K562 (cell line): ENCODE measurements around the gene CCDC172. TPM values are rescaled to one million over a fixed set of nuclear protein-coding genes. Genes with fewer than 3 reads are reported as not detected.

Experiments used
- ATAC-seq: fragments of 200-7000 bp; cut with Tn5 transposase; 3 replicates; pipeline ENCODE4 v1.9.1; 2020; ENCODE audit warnings: moderate library complexity
- BruUV-seq: library from RNA; stranded (reverse); fragments of 400-500 nt; replicated peaks from 2 replicates; lab custom pipeline; 2021; lab: Mats Ljungman, UMichigan
- CTCF ChIA-PET: fragments of 300-600 bp; formaldehyde crosslinking; extraction: SDS; loops from one replicate; lab custom pipeline; 2021; ENCODE audit warnings: low intra/inter-chr PET ratio; lab: Yijun Ruan, JAX
- POLR2A ChIA-PET: fragments of 300-600, 350-650 bp; sonication (Branson Sonifier 250); formaldehyde crosslinking; extraction: SDS; loops from one replicate; lab custom pipeline; 2021; ENCODE audit warnings: antibody characterized with exemption, inconsistent platforms; lab: Yijun Ruan, JAX
- DNase-seq, 4 experiments: peaks; one replicate each; pipeline versions ENCODE4 v3.0.0 to v3.0.0-alpha.2; 2011 to 2018; ENCODE audit warnings: low spot score in 3 of 4, mixed read lengths in 3 of 4; ENCODE audit errors: extremely low read depth in 1 of 4
- FAIRE-seq: peaks from 2 replicates; lab custom pipeline; 2011; peaks lifted over from hg19 to GRCh38; lab: Jason Lieb, UNC
- H2AFZ ChIP-seq: 2 replicates; pipeline ENCODE4 v1.6.0; 2011; ENCODE audit warnings: low read depth, low read length, control low read depth, inconsistent platforms
- H3K27ac ChIP-seq: fragments of 200-600 bp; 3 replicates; pipeline ENCODE4 v1.8.0; 2011; ENCODE audit warnings: low read depth, mild to moderate bottlenecking, control low read depth, inconsistent platforms, low read length, moderate library complexity, mixed read lengths; ENCODE audit errors: extremely low read depth
- H3K27me3 ChIP-seq, 2 experiments: fragments of 300-600 bp in 1 of 2; 2 replicates in 1 of 2; 3 replicates in 1 of 2; pipeline versions ENCODE4 v1.6.0 to v1.8.0; 2011; ENCODE audit warnings: inconsistent platforms in 2 of 2, low read length in 2 of 2, mild to moderate bottlenecking in 1 of 2, mixed read lengths in 1 of 2, moderate library complexity in 1 of 2; ENCODE audit not compliant: control insufficient read depth in 2 of 2, insufficient read depth in 2 of 2
- H3K36me3 ChIP-seq: fragments of 300-600 bp; 3 replicates; pipeline ENCODE4 v1.8.0; 2011; ENCODE audit warnings: mild to moderate bottlenecking, low read length, inconsistent platforms; ENCODE audit not compliant: control insufficient read depth, insufficient read depth
- H3K4me1 ChIP-seq, 2 experiments: fragments of 200-600 bp in 1 of 2; replicated peaks in 1 of 2; 2 replicates in 1 of 2; 3 replicates in 1 of 2; pipeline versions ENCODE4 v1.5.1 to v1.8.0; 2011; ENCODE audit warnings: inconsistent platforms in 2 of 2, low read length in 2 of 2, mild to moderate bottlenecking in 1 of 2, mixed read lengths in 1 of 2, moderate library complexity in 1 of 2; ENCODE audit not compliant: control insufficient read depth in 2 of 2, insufficient read depth in 2 of 2
- H3K4me2 ChIP-seq: 2 replicates; pipeline ENCODE4 v1.6.1; 2011; ENCODE audit warnings: low read length, control low read depth, inconsistent platforms, mixed read lengths; ENCODE audit not compliant: insufficient read depth
- H3K4me3 ChIP-seq: fragments of 200-600 bp; sonication (generic), shearing (Covaris generic); 2 replicates; pipeline ENCODE4 v1.5.1; 2016; ENCODE audit warnings: control low read depth, inconsistent platforms
- H3K79me2 ChIP-seq: fragments of 200-600 bp; 3 replicates; pipeline ENCODE4 v1.8.0; 2011; ENCODE audit warnings: low read length, inconsistent platforms; ENCODE audit not compliant: control insufficient read depth, insufficient read depth
- H3K9ac ChIP-seq, 2 experiments: 2 replicates each; pipeline versions ENCODE4 v1.6.0 to v1.6.1; 2011; ENCODE audit warnings: low read depth in 2 of 2, low read length in 2 of 2, control low read depth in 1 of 2, inconsistent platforms in 1 of 2, mild to moderate bottlenecking in 1 of 2, mixed read lengths in 1 of 2; ENCODE audit not compliant: insufficient read depth in 1 of 2
- H3K9me1 ChIP-seq: one replicate; pipeline ENCODE4 v1.6.0; 2011; ENCODE audit warnings: inconsistent platforms, mild to moderate bottlenecking, low read length, moderate library complexity; ENCODE audit not compliant: control insufficient read depth, insufficient read depth
- H3K9me3 ChIP-seq: replicated peaks from 2 replicates; pipeline ENCODE4 v1.5.1; 2011; ENCODE audit warnings: low read depth, low read length, inconsistent platforms; ENCODE audit not compliant: control insufficient read depth, insufficient read depth
- H4K20me1 ChIP-seq: replicated peaks from 2 replicates; pipeline ENCODE4 v1.6.1; 2011; ENCODE audit warnings: low read length, inconsistent platforms, mixed read lengths; ENCODE audit not compliant: control insufficient read depth, insufficient read depth
- BDP1 ChIP-seq: IDR thresholded peaks from 3 replicates; pipeline ENCODE4 v1.6.1; 2011; ENCODE audit not compliant: insufficient read length, insufficient read depth
- CEBPG ChIP-seq, 3 experiments: fragments of 200-800 bp in 1 of 3; sonication (Bioruptor generic) in 1 of 3; sonication (generic) in 1 of 3; formaldehyde crosslinking in 1 of 3; IDR thresholded peaks in 2 of 3; conservative IDR thresholded peaks in 1 of 3; 2 replicates each; pipeline versions ENCODE4 v1.6.1 to v1.8.0; 2016 to 2022; ENCODE audit warnings: missing compliant biosample characterization in 2 of 3, missing genetic modification characterization in 2 of 3, mild to moderate bottlenecking in 1 of 3, missing genetic modification reagents in 1 of 3
- CLOCK ChIP-seq: fragments of 250-450 bp; sonication (Bioruptor Pico); IDR thresholded peaks from 2 replicates; pipeline ENCODE4 v1.4.0; 2020; ENCODE audit warnings: mild to moderate bottlenecking, moderate library complexity, borderline replicate concordance
- DIDO1 ChIP-seq: fragments of 450-650 bp; IDR thresholded peaks from 2 replicates; pipeline ENCODE4 v1.6.1; 2016; ENCODE audit warnings: low read depth, missing biosample characterization, missing genetic modification characterization
- GTF2E2 ChIP-seq: fragments of 200-800 bp; sonication (Bioruptor generic); IDR thresholded peaks from 2 replicates; pipeline ENCODE4 v1.6.1; 2016; ENCODE audit warnings: missing genetic modification characterization, missing compliant biosample characterization
- HNRNPK ChIP-seq: fragments of 200-400 bp; formaldehyde crosslinking; IDR thresholded peaks from one replicate; pipeline ENCODE4 v1.6.1; 2018; ENCODE audit warnings: mild to moderate bottlenecking, low read depth, low read length; ENCODE audit not compliant: poor library complexity, severe bottlenecking
- MLX ChIP-seq, 2 experiments: fragments of 450-650 bp in 1 of 2; sonication (generic) in 1 of 2; formaldehyde crosslinking; conservative IDR thresholded peaks; 2 replicates each; pipeline versions ENCODE4 v1.4.0 to v1.8.1; 2020 to 2022; ENCODE audit warnings: mild to moderate bottlenecking in 1 of 2, missing genetic modification reagents in 1 of 2
- MTF1 ChIP-seq: fragments of 250-450 bp; sonication (Bioruptor Pico); IDR thresholded peaks from 2 replicates; pipeline ENCODE4 v1.9.0; 2021; ENCODE audit warnings: moderate library complexity, mild to moderate bottlenecking, inconsistent platforms, borderline replicate concordance
- SIRT6 ChIP-seq: IDR thresholded peaks from one replicate; pipeline ENCODE4 v1.6.1; 2012; ENCODE audit warnings: low read depth, mild to moderate bottlenecking, control low read depth, inconsistent platforms, low read length, moderate library complexity
- TCF3 ChIP-seq: sonication (generic); formaldehyde crosslinking; IDR thresholded peaks from 2 replicates; pipeline ENCODE4 v1.4.0; 2020; ENCODE audit warnings: mild to moderate bottlenecking, missing genetic modification reagents
- TRIM24 ChIP-seq, 2 experiments: fragments of 450-650 bp; IDR thresholded peaks; 2 replicates each; pipeline ENCODE4 v1.6.1; 2016
- ZBTB12 ChIP-seq: fragments of 250-450 bp; sonication (Bioruptor Pico); IDR thresholded peaks from 2 replicates; pipeline ENCODE4 v1.4.0; 2020
- ZNF311 ChIP-seq: fragments of 250-450 bp; sonication (Bioruptor Pico); IDR thresholded peaks from 2 replicates; pipeline ENCODE4 v1.4.0; 2020; ENCODE audit warnings: mild to moderate bottlenecking, moderate library complexity
- ZNF740 ChIP-seq, 3 experiments: fragments of 200-800 bp in 1 of 3; sonication (Bioruptor generic) in 1 of 3; sonication (generic) in 1 of 3; formaldehyde crosslinking in 1 of 3; IDR thresholded peaks; 2 replicates each; pipeline versions ENCODE4 v1.6.1 to v1.8.0; 2016 to 2022; ENCODE audit warnings: mild to moderate bottlenecking in 2 of 3, missing compliant biosample characterization in 2 of 3, missing genetic modification characterization in 2 of 3, missing genetic modification reagents in 1 of 3
- WGBS: fragments of 100-300 bp; shearing (Covaris generic); methylation state at CpG from one replicate; pipeline ENCODE4 v1.1.6; 2016; ENCODE audit warnings: low coverage, mixed read lengths; ENCODE audit not compliant: insufficient coverage; ENCODE audit errors: missing lambda C conversion rate; 5-methylcytosine and 5-hydroxymethylcytosine counted together
- in situ Hi-C: fragments of 300-500 bp; cut with MboI; formaldehyde crosslinking; loops from 4 replicates; pipeline ENCODE4 v1.15.0; 2018; ENCODE audit warnings: inconsistent platforms, mixed read lengths
- intact Hi-C: fragments of 100-400 bp; cut with micrococcal nuclease; formaldehyde crosslinking; loops from 2 replicates; pipeline ENCODE4 v1.14.2; 2022
- polyA plus RNA-seq, 8 experiments: library from polyadenylated mRNA; depleted of rRNA in 4 of 8; stranded (reverse) in 5 of 8; unstranded in 3 of 8; fragments of >200 nt; fragmentation: Nextera tagmentation in 2 of 8; fragmentation: Illumina TruSeq in 1 of 8; extraction: Ambion mirVana in 2 of 8; extraction: Trizol in 1 of 8; gene quantifications; 2 replicates each; pipeline versions ENCODE4 v1.2.1 to v1.2.3, GENCODE V29; 2011 to 2014; ENCODE audit warnings: inconsistent platforms in 1 of 8, missing spikeins in 1 of 8
- total RNA-seq, 7 experiments: library from RNA; depleted of rRNA in 6 of 7; stranded (reverse); fragments of >200 nt in 6 of 7; fragmentation: Illumina TruSeq in 2 of 7; extraction: Trizol in 2 of 7; gene quantifications; 2 replicates each; pipeline versions ENCODE4 v1.2.1 to v1.2.3, GENCODE V29; 2011 to 2021; ENCODE audit warnings: low replicate concordance in 1 of 7

The CCDC172 gene
- total and polyA plus RNA-seq, 9 of the 15 experiments (the other 6 are each of a cell fraction or from before 2014, with no cell fraction given): not detected

- TF ChIP-seq HNRNPK (no peak), ZBTB12 (CRISPR knock-in tag) (no peak), TRIM24 (IDR thresholded peaks at IDR 0.05) (no peak), ZNF311 (CRISPR knock-in tag) (no peak), CEBPG (CRISPR knock-in tag; IDR thresholded peaks at IDR 0.05) (no peak), CEBPG (tag; conservative IDR thresholded peaks at IDR 0.05 in 1 of 2, IDR thresholded peaks at IDR 0.05 in 1 of 2) (no peak), SIRT6 (no peak)
These were observed 7.7 kb upstream of the CCDC172 start (continued) for GRCh38 chr10:116316503-116316902.

- Histone ChIP-seq H3K4me3 (no peak overlapping the region), H3K36me3 (no peaks in the 10 kb centered on the region), H3K4me1 (no peaks in the 10 kb centered on the region), H3K9me1 (no peaks in the 10 kb centered on the region), H3K9me3 (no peaks in the 10 kb centered on the region), H3K27ac (no peak overlapping the region), H3K9ac (no peak overlapping the region), H3K27me3 (no peaks in the 10 kb centered on the region), H2AFZ (no peak overlapping the region), H3K79me2 (no peaks in the 10 kb centered on the region), H3K4me2 (no peak overlapping the region), H4K20me1 (no peaks in the 10 kb centered on the region)
- BruUV-seq: no TSS peak
- ChIA-PET CTCF (no interaction called here), POLR2A (no interaction called here)
- in situ Hi-C loops (no loop called here), intact Hi-C loops (no loop called here)
- FAIRE-seq (no peak), ATAC-seq (no peak), DNase-seq (no peak)
- WGBS: 2% methylated on average over 16 of the region's 17 CpGs
- no peak for TF ChIP-seq MLX (CRISPR knock-in tag; conservative IDR thresholded peaks at IDR 0.05)
- TF ChIP-seq MTF1 (CRISPR knock-in tag): no peak
- TF ChIP-seq DIDO1 (tag): no peak
- TF ChIP-seq BDP1: no peak
- no peak for TF ChIP-seq ZNF740 (CRISPR knock-in tag; IDR thresholded peaks at IDR 0.05)
- no peak for TF ChIP-seq ZNF740 (tag; IDR thresholded peaks at IDR 0.05)
- TF ChIP-seq GTF2E2 (tag): no peak
- TF ChIP-seq TCF3 (CRISPR knock-in tag): no peak
- no peak for TF ChIP-seq CLOCK
These were observed 845 bp downstream of the CCDC172 start for GRCh38 chr10:116324951-116325635.
